Thyroid gland (tissue), 4 donors: ENCODE measurements around the gene RGR. TPM values are rescaled to one million over a fixed set of nuclear protein-coding genes. Genes with fewer than 3 reads are reported as not detected.

Experiments used
- DNase-seq, 2 donors: peaks; one replicate each; pipeline ENCODE4 v3.0.0-alpha.2; 2019
- H3K27ac ChIP-seq, 3 donors: fragments of 200-600 bp; sonication (generic); 1 replicate in 2 of 3; 2 replicates in 1 of 3; pipeline ENCODE4 v1.5.1; 2016 to 2019; ENCODE audit warnings: mild to moderate bottlenecking in 1 of 3, moderate library complexity in 1 of 3
- H3K27me3 ChIP-seq: fragments of 200-600 bp; sonication (generic); one replicate; pipeline ENCODE4 v1.5.1; 2019
- H3K36me3 ChIP-seq, 2 donors: fragments of 200-600 bp; sonication (generic); one replicate each; pipeline ENCODE4 v1.5.1; 2016 to 2019
- H3K4me1 ChIP-seq, 2 donors: fragments of 200-600 bp; sonication (generic); one replicate each; pipeline ENCODE4 v1.5.1; 2017 to 2019
- H3K4me3 ChIP-seq, 3 donors: fragments of 200-600 bp; sonication (generic); replicated peaks in 1 of 3; 1 replicate in 2 of 3; 2 replicates in 1 of 3; pipeline ENCODE4 v1.5.1; 2016; ENCODE audit warnings: mild to moderate bottlenecking in 1 of 3
- H3K9me3 ChIP-seq: fragments of 200-600 bp; sonication (generic); one replicate; pipeline ENCODE4 v1.5.1; 2017
- POLR2A ChIP-seq, 2 donors: fragments of 450-650 bp; IDR thresholded peaks; one replicate each; pipeline ENCODE4 v1.6.1; 2017; ENCODE audit warnings: antibody characterized with exemption in 2 of 2, mild to moderate bottlenecking in 2 of 2, moderate library complexity in 1 of 2
- WGBS, 2 donors: methylation state at CpG; one replicate each; pipeline ENCODE4 v1.1.5; 2017; 5-methylcytosine and 5-hydroxymethylcytosine counted together
- intact Hi-C: fragments of 100-400 bp; cut with DNase I; formaldehyde crosslinking; loops from one replicate; pipeline ENCODE4 v1.15.1; 2023
- total RNA-seq, 4 donors: library from RNA; depleted of rRNA; stranded (reverse); fragments of >200 nt; gene quantifications; one replicate each; pipeline ENCODE4 v1.2.3, GENCODE V29; 2016
- TF ChIP-seq, protein P1 (sequence below), 6 experiments: fragments of 200-600 bp in 3 of 6; fragments of 450-650 bp in 3 of 6; sonication (generic) in 3 of 6; IDR thresholded peaks; one replicate each; pipeline ENCODE4 v1.5.1; 2016 to 2019; ENCODE audit warnings: antibody characterized with exemption in 6 of 6, mild to moderate bottlenecking in 2 of 6, inconsistent platforms in 1 of 6, moderate library complexity in 1 of 6

The RGR gene
- total RNA-seq, 4 donors from 2014 or later: 0.11 TPM; not detected in 3

GRCh38 chr10:84262190-84262956 lies 17.5 kb downstream of the RGR start:
- H3K4me3 ChIP-seq: no peak overlapping the region
- H3K27ac ChIP-seq: no peak overlapping the region
- H3K27me3 ChIP-seq: no peaks in the 10 kb centered on the region
- no peak for DNase-seq
- 83 to 85% methylated on average over 13 of the region's 13 CpGs for WGBS, 2 donors
- H3K9me3 ChIP-seq: no peaks in the 10 kb centered on the region
- intact Hi-C loops: no loop called here
- H3K4me1 ChIP-seq: no peaks in the 10 kb centered on the region
- no peaks in the 10 kb centered on the region for H3K36me3 ChIP-seq
- TF ChIP-seq, protein P1, sequence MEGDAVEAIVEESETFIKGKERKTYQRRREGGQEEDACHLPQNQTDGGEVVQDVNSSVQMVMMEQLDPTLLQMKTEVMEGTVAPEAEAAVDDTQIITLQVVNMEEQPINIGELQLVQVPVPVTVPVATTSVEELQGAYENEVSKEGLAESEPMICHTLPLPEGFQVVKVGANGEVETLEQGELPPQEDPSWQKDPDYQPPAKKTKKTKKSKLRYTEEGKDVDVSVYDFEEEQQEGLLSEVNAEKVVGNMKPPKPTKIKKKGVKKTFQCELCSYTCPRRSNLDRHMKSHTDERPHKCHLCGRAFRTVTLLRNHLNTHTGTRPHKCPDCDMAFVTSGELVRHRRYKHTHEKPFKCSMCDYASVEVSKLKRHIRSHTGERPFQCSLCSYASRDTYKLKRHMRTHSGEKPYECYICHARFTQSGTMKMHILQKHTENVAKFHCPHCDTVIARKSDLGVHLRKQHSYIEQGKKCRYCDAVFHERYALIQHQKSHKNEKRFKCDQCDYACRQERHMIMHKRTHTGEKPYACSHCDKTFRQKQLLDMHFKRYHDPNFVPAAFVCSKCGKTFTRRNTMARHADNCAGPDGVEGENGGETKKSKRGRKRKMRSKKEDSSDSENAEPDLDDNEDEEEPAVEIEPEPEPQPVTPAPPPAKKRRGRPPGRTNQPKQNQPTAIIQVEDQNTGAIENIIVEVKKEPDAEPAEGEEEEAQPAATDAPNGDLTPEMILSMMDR (IDR thresholded peaks at IDR 0.05): no peak
- TF ChIP-seq POLR2A (IDR thresholded peaks at IDR 0.05): no peak

- Histone ChIP-seq H3K27me3 (no peaks in the 10 kb centered on the region), H3K36me3 (no peaks in the 10 kb centered on the region), H3K4me3 (no peak overlapping the region), H3K27ac (no peak overlapping the region), H3K4me1 (no peaks in the 10 kb centered on the region), H3K9me3 (no peaks in the 10 kb centered on the region)
- TF ChIP-seq POLR2A (IDR thresholded peaks at IDR 0.05): no peak
- TF ChIP-seq, protein P1 (IDR thresholded peaks at IDR 0.05): no peak
- intact Hi-C loops: loop anchor here (2.0 kb wide), 1 partner anchor 273 kb away; no protein-coding TSS in a partner anchor
- no peak for DNase-seq
- 76 to 88% methylated on average over 5 of the region's 5 CpGs for WGBS, 2 donors
These were observed 18.9 kb downstream of the RGR start for GRCh38 chr10:84263716-84264115.

DNA sequence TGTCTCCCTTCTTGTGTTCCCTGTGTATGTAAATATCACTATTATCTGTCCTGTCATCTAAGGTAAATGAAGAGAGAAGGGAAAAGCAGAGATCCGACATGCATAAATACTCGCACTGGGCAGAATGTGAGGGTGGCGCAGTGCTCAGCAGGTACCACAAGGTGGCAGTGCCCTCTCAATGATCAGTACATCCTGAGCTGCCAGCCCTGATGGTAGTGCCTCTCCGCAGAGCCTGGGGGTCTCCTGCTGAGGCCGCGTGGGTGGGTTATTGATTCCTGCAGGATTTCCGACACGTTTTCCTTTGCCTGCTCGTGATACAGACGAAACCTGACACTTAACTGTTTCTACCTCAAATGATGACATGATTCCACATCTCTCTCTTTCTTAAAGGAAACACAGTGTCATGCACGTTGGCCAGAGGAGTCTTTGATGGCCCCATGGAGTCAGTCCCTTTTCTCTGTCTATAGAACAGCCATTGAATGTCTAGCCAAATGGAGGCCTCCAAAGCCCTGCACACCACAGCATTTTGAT lies 19.8 kb downstream of the RGR start:
- TF ChIP-seq, protein P1 (IDR thresholded peaks at IDR 0.05): peak; percentile 75 to 96 (median 90)
- no peak for TF ChIP-seq POLR2A (IDR thresholded peaks at IDR 0.05)
- WGBS, 2 donors: 5 to 6% methylated on average over 11 of the region's 11 CpGs
- H3K9me3 ChIP-seq: no peaks in the 10 kb centered on the region
- no peak overlapping the region for H3K27ac ChIP-seq
- H3K27me3 ChIP-seq: no peaks in the 10 kb centered on the region
- no peaks in the 10 kb centered on the region for H3K36me3 ChIP-seq
- H3K4me3 ChIP-seq: no peak overlapping the region
- intact Hi-C loops: loop anchor here (2.0 kb wide), 1 partner anchor 272 kb away; no protein-coding TSS in a partner anchor
- DNase-seq: peak; percentile 70 to 73
- H3K4me1 ChIP-seq: no peaks in the 10 kb centered on the region

GRCh38 chr10:84265418-84265817 lies 20.6 kb downstream of the RGR start:
- Histone ChIP-seq H3K27me3 (no peaks in the 10 kb centered on the region), H3K4me3 (no peak overlapping the region), H3K36me3 (no peaks in the 10 kb centered on the region), H3K9me3 (no peaks in the 10 kb centered on the region), H3K4me1 (no peaks in the 10 kb centered on the region), H3K27ac (no peak overlapping the region)
- TF ChIP-seq POLR2A (IDR thresholded peaks at IDR 0.05): no peak
- TF ChIP-seq, protein P1 (IDR thresholded peaks at IDR 0.05): no peak
- 75 to 82% methylated on average over 4 of the region's 4 CpGs for WGBS, 2 donors
- intact Hi-C loops: loop anchor here (2.0 kb wide), 1 partner anchor 271 kb away; no protein-coding TSS in a partner anchor
- no peak for DNase-seq

GRCh38 chr10:84267503-84268126 lies 22.8 kb downstream of the RGR start:
- intact Hi-C loops: no loop called here
- H3K27me3 ChIP-seq: no peaks in the 10 kb centered on the region

More at GRCh38 chr10:84267503-84268126, 22.8 kb downstream of the RGR start:
- Histone ChIP-seq H3K36me3 (no peaks in the 10 kb centered on the region), H3K4me3 (no peak overlapping the region), H3K9me3 (no peaks in the 10 kb centered on the region), H3K27ac (no peak overlapping the region), H3K4me1 (no peaks in the 10 kb centered on the region)
- TF ChIP-seq, protein P1 (IDR thresholded peaks at IDR 0.05): peak in 4 of 6 experiments; percentile 6 to 35 (median 12)
- TF ChIP-seq POLR2A (IDR thresholded peaks at IDR 0.05): no peak
- peak; percentile 19 to 22 for DNase-seq
- WGBS, 2 donors: 40 to 42% methylated on average over 7 of the region's 7 CpGs
